B cell (primary cell): ENCODE measurements around the gene KIF26B. TPM values are rescaled to one million over a fixed set of nuclear protein-coding genes. Genes with fewer than 3 reads are reported as not detected.

ENCODE experiments used
- ATAC-seq: fragments of 200-7000 bp; cut with Tn5 transposase; one replicate; pipeline ENCODE4 v1.10.0; 2021; ENCODE audit warnings: low read depth, mild to moderate bottlenecking, moderate number of reproducible peaks, moderate library complexity
- CTCF ChIA-PET: fragments of 350-600 bp; sonication (Branson Sonifier 250); formaldehyde crosslinking; loops from one replicate; lab custom pipeline; 2021; ENCODE audit warnings: antibody characterized with exemption, inconsistent platforms; lab: Charles Lee
- POLR2A ChIA-PET: fragments of 350-600 bp; sonication (Branson Sonifier 250); formaldehyde crosslinking; loops from one replicate; lab custom pipeline; 2021; ENCODE audit warnings: antibody characterized with exemption; lab: Charles Lee
- DNase-seq: peaks from one replicate; pipeline ENCODE4 v3.0.0; 2013
- H2AFZ ChIP-seq: 2 replicates; pipeline ENCODE4 v1.6.1; 2012; ENCODE audit warnings: mild to moderate bottlenecking, low read depth, low read length; ENCODE audit not compliant: insufficient read depth, poor library complexity, severe bottlenecking
- H3K27ac ChIP-seq, 2 donors: 1 replicate in 1 of 2; 2 replicates in 1 of 2; pipeline ENCODE4 v1.5.1; 2012 to 2013; ENCODE audit warnings: low read length in 2 of 2, mild to moderate bottlenecking in 2 of 2, moderate library complexity in 1 of 2
- H3K27me3 ChIP-seq, 4 experiments: fragments of 200-600 bp in 1 of 4; sonication (generic) in 1 of 4; replicated peaks in 1 of 4; 1 replicate in 2 of 4; 2 replicates in 2 of 4; pipeline versions ENCODE4 v1.6.1 to v1.7.0; 2013 to 2016; ENCODE audit warnings: low read length in 3 of 4, mild to moderate bottlenecking in 2 of 4, mixed read lengths in 1 of 4, moderate library complexity in 1 of 4; ENCODE audit not compliant: insufficient read depth in 4 of 4, control insufficient read depth in 3 of 4; ENCODE audit errors: control extremely low read depth in 1 of 4
- H3K36me3 ChIP-seq, 2 experiments: replicated peaks in 1 of 2; 1 replicate in 1 of 2; 2 replicates in 1 of 2; pipeline versions ENCODE4 v1.6.1 to v1.7.1; 2013; ENCODE audit warnings: low read length in 1 of 2; ENCODE audit not compliant: insufficient read depth in 2 of 2, control insufficient read depth in 1 of 2; ENCODE audit errors: control extremely low read depth in 1 of 2, extremely low read depth in 1 of 2
- H3K4me1 ChIP-seq, 2 donors: fragments of 200-600 bp in 1 of 2; sonication (generic) in 1 of 2; 1 replicate in 1 of 2; 2 replicates in 1 of 2; pipeline versions ENCODE4 v1.5.1 to v1.6.1; 2013 to 2017; ENCODE audit warnings: low read length in 2 of 2; ENCODE audit not compliant: control insufficient read depth in 2 of 2, insufficient read depth in 2 of 2
- H3K4me2 ChIP-seq: replicated peaks from 2 replicates; pipeline ENCODE3; 2012; ENCODE audit warnings: mild to moderate bottlenecking, low read depth, low read length; ENCODE audit not compliant: poor library complexity, severe bottlenecking
- H3K4me3 ChIP-seq, 5 experiments: fragments of 200-600 bp in 1 of 5; sonication (generic) in 1 of 5; 1 replicate in 3 of 5; 2 replicates in 2 of 5; pipeline versions ENCODE4 v1.5.1 to v1.7.0; 2011 to 2016; ENCODE audit warnings: low read length in 4 of 5, mild to moderate bottlenecking in 4 of 5, low read depth in 2 of 5, control low read depth in 1 of 5, moderate library complexity in 1 of 5; ENCODE audit not compliant: insufficient read depth in 1 of 5; ENCODE audit errors: control extremely low read depth in 1 of 5, extremely low read depth in 1 of 5
- H3K79me2 ChIP-seq: fragments of 200-600 bp; sonication (generic); one replicate; pipeline ENCODE4 v1.6.0; 2016; ENCODE audit warnings: low read length; ENCODE audit not compliant: control insufficient read depth, insufficient read depth
- H3K9ac ChIP-seq: fragments of 200-600 bp; sonication (generic); 2 replicates; pipeline ENCODE4 v1.6.1; 2017; ENCODE audit warnings: mild to moderate bottlenecking, low read length, moderate library complexity
- H3K9me3 ChIP-seq, 3 donors: one replicate each; pipeline versions ENCODE4 v1.6.1 to v1.7.1; 2013; ENCODE audit warnings: low read length in 2 of 3; ENCODE audit not compliant: control insufficient read depth in 2 of 3, insufficient read depth in 1 of 3; ENCODE audit errors: control extremely low read depth in 1 of 3
- H4K20me1 ChIP-seq: 2 replicates; pipeline ENCODE4 v1.6.0; 2012; ENCODE audit warnings: mild to moderate bottlenecking, low read length; ENCODE audit not compliant: insufficient read depth, control insufficient read depth, poor library complexity, severe bottlenecking
- H3K27ac Mint-ChIP-seq: one replicate; pipeline ENCODE4 v1.8.0; 2021; ENCODE audit warnings: mixed read lengths
- H3K27me3 Mint-ChIP-seq: one replicate; pipeline ENCODE4 v1.8.0; 2021; ENCODE audit warnings: mixed read lengths
- H3K4me1 Mint-ChIP-seq: one replicate; pipeline ENCODE4 v1.8.0; 2021; ENCODE audit warnings: mixed read lengths
- H3K4me3 Mint-ChIP-seq: one replicate; pipeline ENCODE4 v1.8.0; 2021; ENCODE audit warnings: mixed read lengths
- H3K9me3 Mint-ChIP-seq: one replicate; pipeline ENCODE4 v1.8.0; 2022; ENCODE audit warnings: mixed read lengths; ENCODE audit not compliant: insufficient read depth
- CTCF ChIP-seq: fragments of 200-600 bp; IDR thresholded peaks from one replicate; pipeline ENCODE4 v1.8.0; 2022; ENCODE audit warnings: antibody characterized with exemption, mild to moderate bottlenecking
- EZH2 ChIP-seq: IDR thresholded peaks from 2 replicates; pipeline ENCODE4 v1.6.1; 2012; ENCODE audit warnings: borderline replicate concordance, low read depth, mild to moderate bottlenecking, moderate library complexity, low read length; ENCODE audit not compliant: insufficient read depth, poor library complexity, severe bottlenecking
- WGBS: methylation state at CpG from one replicate; pipeline ENCODE4 v1.1.5; 2013; ENCODE audit warnings: missing lambda C conversion rate; ENCODE audit not compliant: insufficient coverage; 5-methylcytosine and 5-hydroxymethylcytosine counted together
- intact Hi-C: fragments of 100-400 bp; cut with micrococcal nuclease; formaldehyde crosslinking; loops from one replicate; pipeline ENCODE4 v1.10.0; 2022
- polyA plus RNA-seq: library from polyadenylated mRNA; depleted of rRNA; stranded (reverse); fragments of >200 nt; gene quantifications from 2 replicates; pipeline ENCODE4 v1.2.3, GENCODE V29; 2012
- total RNA-seq, 2 donors: library from RNA; stranded (reverse); fragments of 120-200 nt in 1 of 2; gene quantifications; 1 replicate in 1 of 2; 2 replicates in 1 of 2; pipeline versions ENCODE4 v1.2.3 to v1.2.4, GENCODE V29; 2013 to 2022

The KIF26B gene
- total and polyA plus RNA-seq, 2 donors (not counting 1 experiment from before 2014, with no cell fraction given): 0.62 TPM; not detected in 1

- H3K4me1 Mint-ChIP-seq: no peaks in the 10 kb centered on the region
- Histone ChIP-seq H4K20me1 (no peaks in the 10 kb centered on the region), H3K4me2 (no peak overlapping the region), H3K36me3 (no peaks in the 10 kb centered on the region), H3K9me3 (no peaks in the 10 kb centered on the region), H3K27ac (no peak overlapping the region), H3K4me3 (no peak overlapping the region), H3K27me3 (no peaks in the 10 kb centered on the region), H2AFZ (no peak overlapping the region), H3K9ac (no peak overlapping the region), H3K4me1 (no peaks in the 10 kb centered on the region), H3K79me2 (no peaks in the 10 kb centered on the region)
- no peaks in the 10 kb centered on the region for H3K9me3 Mint-ChIP-seq
- H3K27me3 Mint-ChIP-seq: no peaks in the 10 kb centered on the region
- ATAC-seq (no peak), DNase-seq (no peak)
- H3K4me3 Mint-ChIP-seq: no peak overlapping the region
- no peak overlapping the region for H3K27ac Mint-ChIP-seq
- intact Hi-C loops: no loop called here
- 100% methylated on average over 5 of the region's 12 CpGs for whole genome bisulfite sequencing
- TF ChIP-seq CTCF: no peak
- no peak for TF ChIP-seq EZH2
- POLR2A ChIA-PET: no interaction called here
- CTCF ChIA-PET: no interaction called here
Observed at GRCh38 chr1:245560316-245560859, 405.6 kb downstream of the KIF26B start.

- Histone ChIP-seq H4K20me1 (no peaks in the 10 kb centered on the region), H3K4me1 (no peaks in the 10 kb centered on the region), H3K79me2 (no peaks in the 10 kb centered on the region), H3K4me2 (no peak overlapping the region), H3K36me3 (no peaks in the 10 kb centered on the region), H3K27me3 (no peaks in the 10 kb centered on the region), H3K9ac (no peak overlapping the region), H3K4me3 (no peak overlapping the region), H2AFZ (no peak overlapping the region), H3K9me3 (no peaks in the 10 kb centered on the region), H3K27ac (no peak overlapping the region)
- CTCF ChIA-PET: no interaction called here
- H3K4me1 Mint-ChIP-seq: no peaks in the 10 kb centered on the region
- DNase-seq (no peak), ATAC-seq (no peak)
- H3K27ac Mint-ChIP-seq: no peak overlapping the region
- TF ChIP-seq EZH2: no peak
- TF ChIP-seq CTCF: no peak
- intact Hi-C loops: no loop called here
- H3K9me3 Mint-ChIP-seq: no peaks in the 10 kb centered on the region
- H3K4me3 Mint-ChIP-seq: no peak overlapping the region
- 93% methylated on average over 8 of the region's 10 CpGs for WGBS
- no peaks in the 10 kb centered on the region for H3K27me3 Mint-ChIP-seq
- POLR2A ChIA-PET: no interaction called here
Observed at GRCh38 chr1:245561665-245562234, 407.0 kb downstream of the KIF26B start.
